Fibroblast of pulmonary artery (primary cell): ENCODE measurements around the gene ADSL.

ENCODE experiments used
- DNase-seq: peaks from one replicate; pipeline ENCODE4 v3.0.0-alpha.2; 2010; ENCODE audit warnings: low read depth
- H3K4me3 ChIP-seq: replicated peaks from 2 replicates; pipeline ENCODE4 v1.5.1; 2011; ENCODE audit warnings: low read depth, mild to moderate bottlenecking, control low read depth, low read length, moderate library complexity
- CTCF ChIP-seq: IDR thresholded peaks from 2 replicates; pipeline ENCODE4 v1.5.1; 2011; ENCODE audit warnings: mild to moderate bottlenecking, control low read depth, low read length, inconsistent platforms; ENCODE audit errors: missing control alignments

Gene ADSL

GRCh38 chr22:40423310-40423688, 77.0 kb downstream of the ADSL start:
- no peak for DNase-seq
- TF ChIP-seq CTCF = no peak
- no peak overlapping the region for H3K4me3 ChIP-seq

GRCh38 chr22:40423882-40424640, 77.8 kb downstream of the ADSL start:
- no peak overlapping the region for H3K4me3 ChIP-seq
- no peak for TF ChIP-seq CTCF
- DNase-seq = no peak

DNA sequence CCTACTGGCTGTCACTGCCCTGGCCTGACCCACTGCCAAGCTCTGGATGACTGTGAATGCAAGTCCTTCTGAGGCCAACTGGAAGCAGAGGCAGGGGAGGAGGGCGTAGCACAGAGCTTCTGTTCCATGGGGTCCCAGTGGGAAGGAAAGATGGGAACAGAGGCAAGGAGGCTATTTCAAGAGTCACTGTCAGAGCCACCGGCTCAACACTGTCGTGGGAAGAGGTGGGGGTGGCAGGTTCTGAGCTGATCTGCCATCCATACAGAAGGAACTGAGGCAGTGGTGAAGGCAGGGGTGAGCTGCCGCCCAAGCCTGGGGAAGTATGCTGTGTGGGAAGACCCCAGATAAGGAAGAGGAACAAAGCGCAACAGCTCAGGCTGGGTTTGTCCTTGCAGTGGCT, 78.8 kb downstream of the ADSL start:
- no peak overlapping the region for H3K4me3 ChIP-seq
- TF ChIP-seq CTCF = no peak
- DNase-seq = no peak

DNA sequence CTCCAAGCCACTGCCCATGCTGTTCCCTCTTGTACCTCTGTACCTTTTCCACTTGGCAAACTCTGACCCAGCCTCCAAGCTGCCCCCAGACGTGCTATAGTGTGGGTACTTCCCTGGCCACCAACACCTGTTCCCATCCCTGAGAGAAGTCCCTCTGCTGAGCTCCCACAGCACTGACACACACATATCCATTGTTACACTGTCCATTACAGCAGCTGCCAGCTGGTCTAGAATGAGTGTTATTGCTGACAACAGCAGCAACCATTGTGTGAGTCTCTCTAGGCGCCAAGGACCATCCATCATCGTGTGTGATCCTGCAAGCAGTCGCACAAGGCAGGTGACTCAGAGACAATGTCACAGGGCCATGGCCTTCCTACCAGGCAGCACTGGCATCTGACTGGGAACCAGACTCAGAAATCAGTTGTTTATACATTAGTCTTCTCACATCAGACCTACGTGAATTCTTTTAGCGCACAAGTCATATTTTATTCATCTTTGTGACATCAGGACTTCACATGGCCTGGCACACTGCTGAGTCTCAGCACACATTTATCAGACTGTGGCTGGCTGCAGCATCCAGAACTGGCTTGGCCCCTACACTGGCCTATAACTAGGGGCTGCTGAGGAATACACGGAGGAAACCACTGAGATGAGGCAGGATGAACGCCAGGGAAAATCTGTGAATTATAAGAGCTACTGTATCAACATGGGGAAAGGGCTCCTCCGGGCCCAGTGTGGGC, 80.5 kb downstream of the ADSL start:
- H3K4me3 ChIP-seq = no peak overlapping the region
- DNase-seq = peak; percentile 25
- no peak for TF ChIP-seq CTCF

DNA sequence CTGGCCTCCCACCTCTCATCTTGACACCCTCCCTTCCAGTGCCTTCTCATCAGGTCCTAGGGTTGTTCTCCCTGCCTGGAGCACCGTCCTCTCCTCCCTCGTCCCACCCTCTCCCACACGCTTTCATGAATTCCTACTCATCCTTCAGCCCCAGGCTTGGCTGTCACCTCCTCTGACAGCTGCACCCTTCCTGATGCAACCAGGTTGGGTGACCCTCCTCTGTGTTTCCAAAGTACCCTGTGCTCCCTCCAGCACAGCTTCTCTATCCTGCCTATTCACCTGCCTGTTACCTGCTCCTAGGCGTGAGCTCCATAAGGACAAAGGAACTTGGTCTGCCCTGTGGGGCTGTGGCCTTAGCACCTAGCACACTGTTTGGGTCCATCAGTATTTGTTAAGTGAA, 82.5 kb downstream of the ADSL start:
- no peak overlapping the region for H3K4me3 ChIP-seq
- TF ChIP-seq CTCF = no peak
- no peak for DNase-seq

DNA sequence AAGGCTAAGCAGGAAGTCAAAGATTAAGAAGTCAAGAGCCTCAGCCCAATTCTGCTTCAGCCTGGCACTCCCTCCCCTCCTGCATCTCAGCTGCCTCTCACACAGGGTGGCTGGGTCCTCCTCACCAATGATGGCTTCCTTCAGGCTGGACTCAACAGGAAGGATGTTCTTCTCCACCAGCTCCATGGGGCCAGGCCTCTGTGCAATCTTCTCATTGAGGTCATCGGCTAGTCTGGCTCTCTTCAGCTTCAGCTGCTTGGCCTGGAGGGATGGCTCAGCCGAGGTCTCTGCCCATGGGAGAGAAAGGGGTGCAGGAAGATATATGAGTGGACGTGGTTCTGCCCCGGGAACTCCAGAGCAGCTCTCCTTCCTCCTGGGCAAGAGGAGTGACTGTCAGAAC, 83.2 kb downstream of the ADSL start:
- no peak for TF ChIP-seq CTCF
- no peak overlapping the region for H3K4me3 ChIP-seq
- no peak for DNase-seq
